ENCODE measurements around the gene SEMA5B. TPM values are rescaled to one million over a fixed set of nuclear protein-coding genes. Genes with fewer than 3 reads are reported as not detected.

The SEMA5B gene
- total and polyA plus RNA-seq, 2 donors (not counting 1 experiment from before 2014, with no cell fraction given), result not detected

GRCh38 chr3:123005291-123005690 is 22.3 kb downstream of the SEMA5B start:
- no peaks in the 10 kb centered on the region for H3K79me2 ChIP-seq (ENCODE audit: control insufficient read depth, insufficient read depth, low read length)
- TF ChIP-seq CTCF (IDR thresholded peaks at IDR 0.05), result no peak
- no peak for TF ChIP-seq EZH2 (IDR thresholded peaks at IDR 0.05; ENCODE audit: borderline replicate concordance, insufficient read depth, low read depth, low read length, poor library complexity, severe bottlenecking)
- H3K27ac Mint-ChIP-seq, result no peak overlapping the region
- no peak overlapping the region for H3K9ac ChIP-seq (ENCODE audit: low read length)
- no peak for ATAC-seq (ENCODE audit: low read depth)
- intact Hi-C loops (cut with micrococcal nuclease), result no loop called here
- WGBS (ENCODE audit: insufficient coverage), result no CpG with 5 or more reads among the region's 1 CpG
- H3K27me3 ChIP-seq (replicated peaks in 1 of 4; ENCODE audit: control extremely low read depth in 1 of 4, control insufficient read depth in 3 of 4, insufficient read depth in 4 of 4, low read length in 3 of 4), result peaks cover 0 to 23% (median 2%) of the 10 kb centered on the region in 4 experiments
- no peak for DNase-seq
- H3K4me1 ChIP-seq (ENCODE audit: control insufficient read depth in 2 of 2, insufficient read depth in 2 of 2, low read length in 2 of 2), result no peaks in the 10 kb centered on the region
- H3K27ac ChIP-seq (ENCODE audit: low read length in 2 of 2), result no peak overlapping the region
- ChIA-PET CTCF (no interaction called here), POLR2A (no interaction called here)
- H2AFZ ChIP-seq (ENCODE audit: insufficient read depth, low read depth, low read length, poor library complexity, severe bottlenecking), result no peak overlapping the region
- peaks cover 43% of the 10 kb centered on the region for H3K27me3 Mint-ChIP-seq
- H4K20me1 ChIP-seq (ENCODE audit: control insufficient read depth, insufficient read depth, low read length, poor library complexity, severe bottlenecking), result no peaks in the 10 kb centered on the region
- H3K36me3 ChIP-seq (replicated peaks in 1 of 2; ENCODE audit: control extremely low read depth in 1 of 2, control insufficient read depth in 1 of 2, extremely low read depth in 1 of 2, insufficient read depth in 2 of 2, low read length in 1 of 2), result no peaks in the 10 kb centered on the region
- no peaks in the 10 kb centered on the region for H3K9me3 ChIP-seq (ENCODE audit: control extremely low read depth in 1 of 3, control insufficient read depth in 2 of 3, insufficient read depth in 1 of 3, low read length in 2 of 3)
- no peaks in the 10 kb centered on the region for H3K4me1 Mint-ChIP-seq
- no peak overlapping the region for H3K4me3 Mint-ChIP-seq
- no peaks in the 10 kb centered on the region for H3K9me3 Mint-ChIP-seq (ENCODE audit: insufficient read depth)
- no peak overlapping the region for H3K4me2 ChIP-seq (replicated peaks; ENCODE audit: low read depth, low read length, poor library complexity, severe bottlenecking)
- no peak overlapping the region for H3K4me3 ChIP-seq (ENCODE audit: control extremely low read depth in 1 of 5, extremely low read depth in 1 of 5, insufficient read depth in 1 of 5, low read depth in 2 of 5, low read length in 4 of 5)

- Histone ChIP-seq H3K9me3 (ENCODE audit: control extremely low read depth in 1 of 3, control insufficient read depth in 2 of 3, insufficient read depth in 1 of 3, low read length in 2 of 3) (no peaks in the 10 kb centered on the region), H3K27me3 (replicated peaks in 1 of 4; ENCODE audit: control extremely low read depth in 1 of 4, control insufficient read depth in 3 of 4, insufficient read depth in 4 of 4, low read length in 3 of 4) (peaks cover 0 to 20% (median 2%) of the 10 kb centered on the region in 4 experiments), H3K36me3 (replicated peaks in 1 of 2; ENCODE audit: control extremely low read depth in 1 of 2, control insufficient read depth in 1 of 2, extremely low read depth in 1 of 2, insufficient read depth in 2 of 2, low read length in 1 of 2) (no peaks in the 10 kb centered on the region), H3K9ac (ENCODE audit: low read length) (no peak overlapping the region), H3K27ac (ENCODE audit: low read length in 2 of 2) (no peak overlapping the region), H3K79me2 (ENCODE audit: control insufficient read depth, insufficient read depth, low read length) (no peaks in the 10 kb centered on the region), H2AFZ (ENCODE audit: insufficient read depth, low read depth, low read length, poor library complexity, severe bottlenecking) (no peak overlapping the region), H3K4me3 (ENCODE audit: control extremely low read depth in 1 of 5, extremely low read depth in 1 of 5, insufficient read depth in 1 of 5, low read depth in 2 of 5, low read length in 4 of 5) (no peak overlapping the region), H4K20me1 (ENCODE audit: control insufficient read depth, insufficient read depth, low read length, poor library complexity, severe bottlenecking) (no peaks in the 10 kb centered on the region), H3K4me1 (ENCODE audit: control insufficient read depth in 2 of 2, insufficient read depth in 2 of 2, low read length in 2 of 2) (no peaks in the 10 kb centered on the region), H3K4me2 (replicated peaks; ENCODE audit: low read depth, low read length, poor library complexity, severe bottlenecking) (no peak overlapping the region)
- no peak overlapping the region for H3K27ac Mint-ChIP-seq
- TF ChIP-seq EZH2 (IDR thresholded peaks at IDR 0.05; ENCODE audit: borderline replicate concordance, insufficient read depth, low read depth, low read length, poor library complexity, severe bottlenecking) (no peak), CTCF (IDR thresholded peaks at IDR 0.05) (no peak)
- no peaks in the 10 kb centered on the region for H3K9me3 Mint-ChIP-seq (ENCODE audit: insufficient read depth)
- H3K4me3 Mint-ChIP-seq, result no peak overlapping the region
- CTCF ChIA-PET, result interaction anchor here (0.9 kb wide), 1 partner anchor 11 kb away, joined by 3 read pairs; no protein-coding TSS in a partner anchor
- no peak for DNase-seq
- POLR2A ChIA-PET, result no interaction called here
- 74% methylated on average over 2 of the region's 5 CpGs for WGBS (ENCODE audit: insufficient coverage)
- H3K27me3 Mint-ChIP-seq, result peaks cover 43% of the 10 kb centered on the region
- no peaks in the 10 kb centered on the region for H3K4me1 Mint-ChIP-seq
- ATAC-seq (ENCODE audit: low read depth), result no peak
- intact Hi-C loops (cut with micrococcal nuclease), result no loop called here
These were observed 23.2 kb downstream of the SEMA5B start for GRCh38 chr3:123004201-123004918.
